GM18868 (cell line): Measurements from ENCODE around the gene SCARF1.

ENCODE experiments used
- ATAC-seq: cut with Tn5 transposase; IDR thresholded peaks from one replicate; pipeline ENCODE4 v1.9.1; 2021; ENCODE audit warnings: mild to moderate bottlenecking, moderate library complexity; ENCODE audit not compliant: unreplicated experiment

SCARF1 gene

DNA sequence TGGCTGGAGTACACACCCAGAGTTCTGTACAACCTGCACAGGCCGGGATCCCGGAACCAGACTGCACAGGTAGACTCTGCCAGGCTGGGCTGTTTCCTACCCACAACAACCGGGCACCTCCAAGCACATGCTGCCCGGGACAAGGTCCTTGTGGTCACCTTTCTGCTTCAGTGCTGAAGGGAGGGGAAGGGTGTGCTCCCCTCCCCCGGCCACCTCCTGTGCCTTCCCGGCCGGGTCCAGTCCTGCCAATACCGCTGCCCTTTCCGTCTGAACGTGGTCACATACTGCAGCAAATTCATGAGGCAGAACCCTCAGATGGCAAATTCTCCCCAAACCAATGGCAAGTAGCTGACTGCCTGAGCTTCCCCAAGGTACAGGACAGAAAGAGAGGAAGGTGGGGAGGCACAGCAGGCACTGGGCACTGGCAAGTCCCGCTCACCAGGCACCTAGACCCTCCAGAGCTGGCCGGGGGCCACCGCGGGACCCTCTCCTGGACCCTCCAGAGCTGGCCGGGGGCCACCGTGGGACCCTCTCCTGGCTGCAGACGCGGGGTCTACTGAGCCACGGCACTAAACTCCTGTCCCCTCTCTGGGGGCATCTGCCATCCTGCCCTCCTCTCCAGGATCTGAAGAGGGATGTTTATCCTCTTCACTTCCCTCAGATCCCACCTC lies 39.7 kb downstream of the SCARF1 start:
- no peak for ATAC-seq

DNA sequence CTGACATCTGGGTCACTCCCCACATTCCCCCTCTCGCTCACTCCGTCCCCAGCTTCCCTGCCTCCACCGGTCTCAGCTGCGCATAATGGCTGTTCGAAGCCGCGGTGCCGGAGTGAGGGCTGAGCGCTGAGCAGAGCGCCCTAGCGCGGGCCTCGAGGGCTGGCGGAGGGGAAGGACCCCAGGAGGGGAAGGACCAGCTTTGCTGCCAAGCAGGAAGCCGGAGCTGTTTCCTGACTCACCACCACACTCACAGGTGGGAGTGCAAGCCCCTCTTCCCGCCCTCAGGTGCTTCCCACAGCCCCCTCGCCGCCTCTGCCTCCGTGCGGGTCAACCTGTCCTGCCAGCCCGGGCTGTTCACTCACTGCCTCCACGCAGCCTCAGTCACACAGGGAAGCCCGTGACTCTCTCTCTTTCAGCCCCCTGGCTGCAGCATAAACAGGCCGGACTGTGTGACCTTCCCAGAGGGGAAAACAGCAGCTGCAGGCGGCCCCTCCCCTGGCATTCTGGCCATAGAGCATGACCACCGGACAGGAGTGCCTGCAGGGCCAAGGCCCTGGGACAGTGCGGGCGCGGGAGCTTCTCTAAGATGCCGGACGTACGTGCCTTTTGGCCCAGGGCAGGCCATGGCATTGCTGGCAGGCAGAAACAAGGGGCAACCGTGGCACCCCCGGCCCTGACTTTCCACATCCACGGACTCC lies 40.6 kb downstream of the SCARF1 start:
- no peak for ATAC-seq

DNA sequence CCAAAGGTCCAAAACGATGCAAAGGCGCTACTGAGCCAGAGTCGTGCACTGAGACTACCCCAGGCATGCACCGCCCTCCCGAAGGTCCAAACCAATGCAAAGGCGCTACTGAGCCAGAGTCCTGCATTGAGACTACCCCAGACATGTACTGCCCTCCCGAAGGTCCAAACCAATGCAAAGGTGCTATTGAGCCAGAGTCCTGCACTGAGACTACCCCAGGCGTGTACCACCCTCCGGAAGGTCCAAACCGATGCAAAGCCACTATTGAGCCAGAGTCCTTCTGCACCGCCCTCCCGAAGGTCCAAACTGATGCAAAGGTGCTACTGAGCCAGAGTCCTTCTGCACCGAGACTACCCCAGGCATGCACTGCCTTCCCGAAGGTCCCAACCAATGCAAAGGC lies 44.0 kb downstream of the SCARF1 start:
- no peak for ATAC-seq

DNA sequence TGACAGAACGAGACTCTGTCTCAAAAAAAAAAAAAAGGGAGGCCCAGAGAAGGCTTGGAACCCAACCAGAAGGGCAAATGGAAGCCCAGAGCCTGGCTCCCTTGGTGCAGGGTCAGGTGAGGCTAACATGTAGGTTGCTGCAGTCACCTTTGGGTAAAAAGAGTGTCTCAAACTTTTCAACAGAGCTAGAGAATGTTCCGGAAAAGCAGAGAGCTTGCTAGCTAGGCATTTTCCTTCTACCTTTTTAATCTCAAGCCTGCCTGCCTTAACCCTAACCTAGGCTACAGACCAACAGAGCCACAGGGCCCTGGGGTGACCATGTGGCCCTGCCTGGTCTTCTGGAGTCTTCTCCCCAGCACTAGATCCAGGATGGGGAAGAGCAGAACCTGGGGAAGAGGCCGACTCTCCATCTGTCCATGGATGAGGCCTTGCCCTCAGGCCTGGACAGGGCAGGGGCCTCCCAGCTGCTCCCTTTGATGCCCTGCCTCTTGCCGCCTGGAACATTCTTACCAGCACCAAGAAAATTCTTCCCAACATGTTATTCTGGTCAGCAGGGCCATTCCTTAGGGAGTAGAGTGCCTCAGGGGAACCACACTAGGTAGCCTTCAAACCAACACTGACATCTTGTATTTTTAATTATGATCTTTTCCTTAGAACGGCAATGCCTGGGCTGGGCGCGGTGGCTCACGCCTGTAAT lies 47.0 kb downstream of the SCARF1 start:
- ATAC-seq = no peak

DNA sequence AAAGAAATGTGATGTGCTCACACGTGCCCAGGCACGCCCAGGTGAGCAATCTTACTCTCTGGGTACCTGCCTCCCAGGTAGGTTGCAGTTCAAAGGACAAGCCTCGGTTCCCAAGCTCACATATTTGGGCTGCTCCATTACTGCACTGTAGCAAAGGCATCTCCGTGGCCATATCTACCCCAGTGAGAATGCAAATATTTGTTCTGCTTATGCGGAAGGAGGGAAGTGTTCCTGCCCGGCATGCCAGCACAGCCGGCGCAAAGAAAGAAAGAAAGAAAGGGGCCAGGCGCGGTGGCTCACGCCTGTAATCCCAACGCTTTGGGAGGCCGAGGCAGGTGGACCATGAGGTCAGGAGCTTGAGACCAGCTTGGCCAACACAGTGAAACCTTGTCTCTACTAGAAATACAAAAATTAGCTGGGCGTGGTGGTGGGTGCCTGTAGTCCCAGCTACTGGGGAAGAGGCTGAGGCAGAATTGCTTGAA lies 47.6 kb downstream of the SCARF1 start:
- ATAC-seq = no peak

DNA sequence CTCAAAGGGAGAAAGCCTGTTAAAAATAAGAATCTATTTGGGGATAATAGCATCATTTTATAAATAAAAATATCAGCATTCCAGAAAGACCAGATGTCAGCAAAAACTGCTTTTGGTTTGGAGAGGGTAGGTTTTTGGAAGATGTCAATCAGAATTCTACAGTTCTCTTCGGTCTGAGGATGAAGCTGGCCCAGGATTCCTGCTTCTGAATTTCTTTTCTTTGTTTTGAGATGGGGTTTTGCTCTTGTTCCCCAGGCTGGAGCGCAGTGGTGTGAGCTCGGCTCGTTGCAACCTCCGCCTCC lies 52.0 kb downstream of the SCARF1 start:
- ATAC-seq = no peak

DNA sequence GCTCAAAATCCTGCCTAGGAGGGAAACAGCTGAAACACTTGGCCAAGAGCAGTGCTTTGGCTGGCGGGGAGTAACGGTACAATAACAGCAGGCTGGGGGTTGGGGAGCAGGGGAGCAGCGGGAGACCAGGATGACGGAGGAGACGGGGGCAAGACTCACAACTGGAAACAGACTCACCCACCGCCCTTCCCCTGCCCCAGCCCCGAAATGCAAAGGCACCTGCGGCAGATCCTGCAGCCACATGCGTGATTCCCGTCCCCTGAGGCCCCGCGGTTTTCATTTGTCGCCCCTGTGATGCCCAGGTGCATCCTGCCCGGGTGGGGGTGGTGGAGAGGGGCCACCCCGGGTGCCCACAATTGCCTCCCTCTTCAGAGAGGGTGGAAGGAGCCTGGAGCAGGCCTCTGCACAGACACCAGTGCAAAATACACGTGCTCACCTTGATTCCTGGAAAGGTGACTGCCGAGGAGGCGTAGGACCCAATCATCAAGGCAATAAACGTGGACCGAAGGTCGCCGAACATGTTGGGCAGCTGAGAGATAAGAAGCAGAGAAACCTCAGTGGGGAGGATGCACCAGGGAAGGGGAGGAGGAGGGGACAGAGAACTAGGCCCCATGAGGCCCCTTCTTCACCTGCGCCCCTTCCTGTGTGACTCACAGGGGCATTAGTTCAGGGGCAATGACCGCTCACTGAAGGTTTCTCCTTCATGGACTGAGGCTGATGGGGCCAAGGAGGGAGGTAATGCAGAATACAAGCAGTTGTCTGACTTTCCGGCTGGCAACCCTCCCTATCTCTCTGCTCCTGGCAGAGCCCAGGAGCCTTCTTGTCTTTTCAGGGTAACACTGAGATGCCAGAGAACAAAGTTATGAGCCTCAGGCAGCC lies 52.5 kb downstream of the SCARF1 start:
- ATAC-seq = peak; percentile 63

DNA sequence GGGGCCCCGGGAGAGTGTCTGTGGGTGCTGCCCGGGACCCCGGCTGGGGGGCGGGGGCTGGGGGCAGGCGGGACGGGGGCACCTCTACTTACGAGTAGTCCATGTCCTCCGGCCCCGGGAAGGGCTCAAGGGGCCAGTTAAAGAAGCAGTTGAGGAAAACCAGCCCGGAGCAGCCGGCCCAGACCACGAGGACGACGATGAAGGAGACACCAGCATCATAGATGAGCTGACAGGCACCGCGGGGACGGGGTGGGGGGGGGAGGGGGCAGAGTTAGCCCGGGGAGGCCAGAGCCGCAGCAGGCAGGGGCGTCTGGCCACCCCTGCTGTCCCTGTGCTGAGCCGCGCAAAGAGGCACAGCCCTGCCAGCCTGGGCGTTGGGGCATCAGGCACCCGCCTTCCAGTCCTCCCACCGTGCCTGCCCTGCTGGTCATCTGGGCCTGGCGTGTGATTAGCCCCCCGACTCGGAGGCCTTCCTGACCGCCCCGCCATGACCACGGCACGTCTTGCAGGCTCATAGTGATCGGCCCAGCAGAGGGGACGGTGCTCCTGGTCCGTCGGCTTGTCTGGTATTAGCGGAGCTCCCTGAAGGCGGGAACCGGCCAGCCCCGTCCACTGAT lies 54.0 kb downstream of the SCARF1 start:
- ATAC-seq = no peak

DNA sequence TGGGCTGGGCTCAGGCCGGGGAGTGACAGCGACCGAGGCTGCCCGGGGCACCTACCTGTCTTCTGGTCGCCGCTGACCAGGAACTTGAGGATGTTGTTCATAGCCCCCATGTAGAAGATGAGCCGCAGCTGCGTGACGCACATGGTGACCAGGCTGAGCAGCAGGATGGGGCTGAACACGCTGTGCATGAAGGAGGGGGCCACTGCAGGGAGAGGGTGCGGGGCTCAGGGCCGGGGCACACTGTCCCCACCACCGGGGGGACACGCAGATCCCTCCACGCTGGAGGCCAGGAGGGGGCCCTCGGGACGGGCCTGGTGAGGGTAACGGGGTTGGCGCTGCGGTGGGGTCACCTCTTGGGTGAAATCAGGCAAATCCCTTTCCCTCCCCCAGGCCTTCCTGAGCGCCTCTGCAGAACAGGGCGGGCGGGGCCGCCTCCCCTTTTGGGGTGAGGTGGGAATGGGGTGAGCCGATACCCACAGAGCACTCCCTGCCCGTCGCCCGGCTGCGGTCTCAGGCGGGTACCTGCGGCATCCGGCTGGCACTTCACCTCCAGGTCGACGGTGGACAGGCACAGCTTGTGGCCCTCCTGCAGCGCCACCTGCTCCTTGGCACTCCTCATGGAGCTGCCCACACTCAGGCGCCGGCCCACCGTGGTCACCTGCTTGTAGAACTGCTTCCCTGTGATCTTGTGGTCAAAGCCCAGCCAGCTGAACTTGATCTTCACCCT lies 54.6 kb downstream of the SCARF1 start:
- no peak for ATAC-seq

DNA sequence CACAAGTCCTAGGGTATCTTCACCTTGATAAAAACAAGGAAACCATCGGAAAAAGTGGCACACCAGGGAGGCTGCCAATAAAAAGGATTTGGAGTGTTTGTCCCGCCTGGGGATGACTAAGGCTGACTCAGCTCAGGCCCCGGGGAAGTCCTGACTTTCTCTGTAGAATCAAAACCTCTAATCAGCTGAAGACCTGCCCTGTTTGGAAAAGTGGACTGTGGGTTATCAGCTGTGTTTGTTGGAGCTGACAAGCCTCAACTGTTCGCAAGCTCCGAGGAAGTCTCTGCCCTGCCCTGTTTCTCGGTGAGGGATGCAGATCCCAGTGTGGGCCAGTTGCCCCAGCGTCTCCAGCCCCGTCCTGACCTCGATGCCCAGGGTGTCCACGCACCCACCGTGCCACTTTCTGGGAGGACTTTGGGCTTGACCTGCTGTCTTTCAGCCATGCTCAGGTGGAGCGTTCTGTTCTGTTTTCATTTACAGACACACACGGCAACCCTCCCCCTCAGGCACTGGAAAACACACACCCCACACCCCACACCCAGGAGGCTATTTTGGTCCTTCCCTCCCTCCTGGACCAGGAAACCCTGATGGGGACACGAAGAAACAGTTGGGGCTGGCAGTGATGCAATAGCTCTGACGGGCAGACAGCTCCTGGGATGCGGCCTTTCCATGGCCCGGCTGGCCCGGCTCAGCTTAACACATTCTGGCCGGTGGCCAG lies 55.3 kb downstream of the SCARF1 start:
- ATAC-seq = no peak

DNA sequence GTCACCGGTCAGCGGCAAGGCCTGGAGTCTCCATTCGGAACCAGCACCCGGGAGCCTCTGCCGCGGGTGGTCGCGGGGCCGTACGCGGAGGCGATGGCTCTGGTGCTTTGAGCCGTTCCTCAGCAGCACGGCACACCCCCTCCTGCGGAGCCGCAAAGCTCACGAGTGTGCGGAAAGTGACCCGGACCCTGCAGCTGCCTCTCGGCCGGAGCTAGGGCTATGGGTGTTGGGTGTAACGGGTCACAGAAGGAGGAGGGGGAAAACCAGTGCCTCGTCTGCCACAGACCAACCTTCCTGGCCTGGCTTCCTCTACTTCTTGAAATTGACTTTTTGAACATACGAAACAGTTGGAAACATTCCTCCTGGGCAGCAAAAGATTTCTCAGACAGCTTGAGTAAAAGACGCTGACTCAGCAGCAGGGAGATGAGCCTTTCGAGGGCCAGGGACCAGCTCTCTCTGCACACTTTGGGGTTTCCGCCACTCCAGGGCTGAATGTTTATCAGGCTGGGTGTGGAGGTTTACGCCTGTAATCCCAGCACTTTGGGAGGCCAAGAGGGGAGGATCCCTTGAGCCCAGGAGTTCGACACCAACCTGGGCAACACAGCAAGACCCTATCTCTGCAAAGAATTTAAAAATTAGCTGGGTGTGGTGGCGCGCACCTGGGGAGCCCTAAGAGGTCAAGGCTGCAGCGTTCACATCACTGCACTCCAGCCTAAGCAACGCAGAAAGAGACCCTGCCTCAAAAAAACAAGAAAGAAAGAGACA lies 56.5 kb downstream of the SCARF1 start:
- ATAC-seq = no peak

DNA sequence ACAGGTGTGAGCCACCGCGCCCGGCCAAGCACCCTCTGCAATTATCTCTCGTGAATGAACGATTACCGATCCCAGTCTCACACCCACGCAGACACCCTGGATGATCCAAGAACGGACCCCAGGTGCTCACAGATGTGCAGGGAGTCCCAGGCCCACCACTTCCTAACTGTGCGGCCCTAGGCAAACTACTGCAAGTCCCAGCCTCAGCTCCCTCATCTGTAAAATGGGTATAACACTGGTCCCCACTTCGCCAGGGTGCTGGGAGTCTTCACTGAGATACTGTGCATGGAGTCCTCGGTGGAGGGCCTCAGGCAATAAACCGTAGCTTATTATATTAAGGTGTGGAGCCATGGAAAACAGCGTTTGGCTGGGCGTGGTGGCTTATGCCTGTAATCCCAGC lies 61.4 kb downstream of the SCARF1 start:
- ATAC-seq = no peak
